SK-N-SH (cell line): ENCODE results near the gene KCNMB1.

Source experiments
- EZH2phosphoT487 ChIP-seq: fragments of 200-600 bp; sonication (generic); IDR thresholded peaks from 2 replicates; pipeline ENCODE4 v1.6.1; 2017; ENCODE audit warnings: low read depth, mixed run types, mild to moderate bottlenecking, antibody characterized with exemption, moderate library complexity, borderline replicate concordance
- FOXM1 ChIP-seq: IDR thresholded peaks from 2 replicates; pipeline ENCODE4 v1.4.0; 2012; ENCODE audit warnings: low read depth, mild to moderate bottlenecking
- JUND ChIP-seq: IDR thresholded peaks from 2 replicates; pipeline ENCODE4 v1.4.0; 2012
- NRF1 ChIP-seq: IDR thresholded peaks from 2 replicates; pipeline ENCODE4 v1.6.1; 2012; ENCODE audit warnings: low read depth, mild to moderate bottlenecking, low read length
- PBX3 ChIP-seq: IDR thresholded peaks from 2 replicates; pipeline ENCODE4; 2012
- POLR2AphosphoS5 ChIP-seq: IDR thresholded peaks from 2 replicates; pipeline ENCODE4 v1.6.1; 2012; ENCODE audit warnings: low read depth, low read length
- RAD21 ChIP-seq: IDR thresholded peaks from 2 replicates; pipeline ENCODE4 v1.6.1; 2012; ENCODE audit warnings: mild to moderate bottlenecking, low read length
- REST ChIP-seq: IDR thresholded peaks from 2 replicates; pipeline ENCODE4 v1.6.1; 2012; ENCODE audit warnings: mild to moderate bottlenecking, low read depth, low read length, moderate library complexity
- SIN3A ChIP-seq: IDR thresholded peaks from 2 replicates; pipeline ENCODE4 v1.6.1; 2012; ENCODE audit warnings: low read depth, mild to moderate bottlenecking, low read length, moderate library complexity, borderline replicate concordance
- TAF1 ChIP-seq: IDR thresholded peaks from 2 replicates; pipeline ENCODE4 v1.6.1; 2012; ENCODE audit warnings: low read depth, mild to moderate bottlenecking, low read length, moderate library complexity, borderline replicate concordance
- USF2 ChIP-seq: fragments of 150-350 bp; IDR thresholded peaks from 2 replicates; pipeline ENCODE4 v1.6.1; 2017; ENCODE audit warnings: antibody characterized with exemption, low read length, low read depth, borderline replicate concordance
- TF ChIP-seq, protein P1 (sequence below): fragments of 200-600 bp; sonication (generic); IDR thresholded peaks from 2 replicates; pipeline ENCODE4 v1.6.1; 2017; ENCODE audit warnings: antibody characterized with exemption, mild to moderate bottlenecking, moderate library complexity

DNA sequence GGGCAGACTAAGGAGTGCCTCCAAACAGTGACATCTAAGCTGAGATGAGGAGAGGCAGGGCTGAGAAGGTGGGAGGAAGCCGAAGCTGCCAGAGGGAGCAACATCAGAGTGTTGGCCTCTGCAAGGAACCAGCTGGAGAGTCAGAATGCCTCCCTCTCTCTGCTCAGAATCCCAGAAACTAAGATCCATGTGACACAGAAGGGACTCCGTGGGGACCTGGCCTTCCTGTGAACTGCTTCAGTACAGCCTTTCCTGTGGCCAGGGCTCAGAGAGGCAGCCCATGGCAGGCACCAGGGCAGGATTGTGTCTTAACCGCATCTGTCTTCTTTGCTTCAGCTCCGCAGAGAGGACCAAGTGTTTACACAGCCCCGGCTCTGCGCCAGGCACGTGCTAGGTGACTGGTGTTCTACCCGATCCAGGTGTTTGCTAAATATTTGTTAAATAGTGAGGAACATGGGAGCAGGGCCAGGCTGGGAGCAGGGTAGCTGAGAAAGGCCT lies 33.5 kb downstream of the KCNMB1 start:
- TF ChIP-seq SIN3A: no peak
- TF ChIP-seq, protein P1, sequence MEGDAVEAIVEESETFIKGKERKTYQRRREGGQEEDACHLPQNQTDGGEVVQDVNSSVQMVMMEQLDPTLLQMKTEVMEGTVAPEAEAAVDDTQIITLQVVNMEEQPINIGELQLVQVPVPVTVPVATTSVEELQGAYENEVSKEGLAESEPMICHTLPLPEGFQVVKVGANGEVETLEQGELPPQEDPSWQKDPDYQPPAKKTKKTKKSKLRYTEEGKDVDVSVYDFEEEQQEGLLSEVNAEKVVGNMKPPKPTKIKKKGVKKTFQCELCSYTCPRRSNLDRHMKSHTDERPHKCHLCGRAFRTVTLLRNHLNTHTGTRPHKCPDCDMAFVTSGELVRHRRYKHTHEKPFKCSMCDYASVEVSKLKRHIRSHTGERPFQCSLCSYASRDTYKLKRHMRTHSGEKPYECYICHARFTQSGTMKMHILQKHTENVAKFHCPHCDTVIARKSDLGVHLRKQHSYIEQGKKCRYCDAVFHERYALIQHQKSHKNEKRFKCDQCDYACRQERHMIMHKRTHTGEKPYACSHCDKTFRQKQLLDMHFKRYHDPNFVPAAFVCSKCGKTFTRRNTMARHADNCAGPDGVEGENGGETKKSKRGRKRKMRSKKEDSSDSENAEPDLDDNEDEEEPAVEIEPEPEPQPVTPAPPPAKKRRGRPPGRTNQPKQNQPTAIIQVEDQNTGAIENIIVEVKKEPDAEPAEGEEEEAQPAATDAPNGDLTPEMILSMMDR: no peak
- TF ChIP-seq POLR2AphosphoS5: no peak
- TF ChIP-seq FOXM1: no peak
- no peak for TF ChIP-seq JUND
- no peak for TF ChIP-seq NRF1
- TF ChIP-seq REST: no peak
- no peak for TF ChIP-seq TAF1
- no peak for TF ChIP-seq RAD21
- TF ChIP-seq EZH2phosphoT487: no peak
- TF ChIP-seq PBX3: no peak
- no peak for TF ChIP-seq USF2
